Erythroblast (primary cell): ENCODE results near the gene PFN3.

Experiments
- GATA1 ChIP-seq: IDR thresholded peaks from 2 replicates; pipeline ENCODE4 v1.6.1; 2011; ENCODE audit warnings: low read depth, mild to moderate bottlenecking, control low read depth, low read length, moderate library complexity
- POLR2A ChIP-seq: IDR thresholded peaks from 2 replicates; pipeline ENCODE4 v1.6.1; 2011; ENCODE audit warnings: mild to moderate bottlenecking, low read length

DNA sequence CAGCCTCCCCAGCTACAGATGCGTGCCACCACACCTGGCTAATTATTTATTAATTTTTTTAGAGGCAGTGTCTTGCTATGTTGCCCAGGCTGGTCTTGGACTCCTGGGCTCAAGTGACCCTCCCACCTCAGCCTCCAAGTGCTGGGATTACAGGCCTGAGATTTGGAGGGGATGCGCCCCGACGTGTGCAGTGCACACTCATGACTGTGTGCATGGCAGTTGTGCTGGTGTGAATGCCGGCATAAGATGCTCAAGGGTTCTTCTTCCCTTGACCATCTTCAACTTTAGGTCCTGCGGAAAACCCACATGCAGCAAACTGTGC lies 19.7 kb downstream of the PFN3 start:
- TF ChIP-seq POLR2A = no peak
- no peak for TF ChIP-seq GATA1
